Ishikawa (cell line): Measurements from ENCODE around the gene FCN3.
A peak's percentile ranks its signal among the peaks of the same experiment; 100 is the strongest.

Source experiments
- CEBPB ChIP-seq: IDR thresholded peaks from 2 replicates; pipeline ENCODE4 v1.6.1; 2012
- CREB1 ChIP-seq: IDR thresholded peaks from 2 replicates; pipeline ENCODE4 v1.6.1; 2012; ENCODE audit warnings: low read depth
- EGR1 ChIP-seq: IDR thresholded peaks from 2 replicates; pipeline ENCODE4 v1.6.1; 2012
- EP300 ChIP-seq: IDR thresholded peaks from 2 replicates; pipeline ENCODE4 v1.6.1; 2012; ENCODE audit warnings: borderline replicate concordance
- FOXM1 ChIP-seq: IDR thresholded peaks from 2 replicates; pipeline ENCODE4 v1.6.1; 2012; ENCODE audit warnings: low read depth, borderline replicate concordance
- NFIC ChIP-seq: IDR thresholded peaks from 2 replicates; pipeline ENCODE4 v1.6.1; 2012
- RAD21 ChIP-seq: IDR thresholded peaks from 2 replicates; pipeline ENCODE4 v1.6.1; 2012; ENCODE audit warnings: low read depth
- TAF1 ChIP-seq: IDR thresholded peaks from 2 replicates; pipeline ENCODE4 v1.6.1; 2012; ENCODE audit warnings: low read depth, mild to moderate bottlenecking
- TCF12 ChIP-seq: IDR thresholded peaks from 2 replicates; pipeline ENCODE4 v1.6.1; 2012; ENCODE audit warnings: low read depth
- TEAD4 ChIP-seq: IDR thresholded peaks from 2 replicates; pipeline ENCODE4 v1.6.1; 2012
- YY1 ChIP-seq: IDR thresholded peaks from 2 replicates; pipeline ENCODE4 v1.6.1; 2012; ENCODE audit warnings: low read depth
- ZBTB7A ChIP-seq: IDR thresholded peaks from 2 replicates; pipeline ENCODE4 v1.6.1; 2012; ENCODE audit warnings: low read depth
- TF ChIP-seq, protein P1 (sequence below): IDR thresholded peaks from 2 replicates; pipeline ENCODE4 v1.6.1; 2012; ENCODE audit warnings: low read depth, mild to moderate bottlenecking
- TF ChIP-seq, protein P2 (sequence below): IDR thresholded peaks from 2 replicates; pipeline ENCODE4 v1.6.1; 2012
- TF ChIP-seq, protein P3 (sequence below): IDR thresholded peaks from 2 replicates; pipeline ENCODE4 v1.6.1; 2012

FCN3 gene

DNA sequence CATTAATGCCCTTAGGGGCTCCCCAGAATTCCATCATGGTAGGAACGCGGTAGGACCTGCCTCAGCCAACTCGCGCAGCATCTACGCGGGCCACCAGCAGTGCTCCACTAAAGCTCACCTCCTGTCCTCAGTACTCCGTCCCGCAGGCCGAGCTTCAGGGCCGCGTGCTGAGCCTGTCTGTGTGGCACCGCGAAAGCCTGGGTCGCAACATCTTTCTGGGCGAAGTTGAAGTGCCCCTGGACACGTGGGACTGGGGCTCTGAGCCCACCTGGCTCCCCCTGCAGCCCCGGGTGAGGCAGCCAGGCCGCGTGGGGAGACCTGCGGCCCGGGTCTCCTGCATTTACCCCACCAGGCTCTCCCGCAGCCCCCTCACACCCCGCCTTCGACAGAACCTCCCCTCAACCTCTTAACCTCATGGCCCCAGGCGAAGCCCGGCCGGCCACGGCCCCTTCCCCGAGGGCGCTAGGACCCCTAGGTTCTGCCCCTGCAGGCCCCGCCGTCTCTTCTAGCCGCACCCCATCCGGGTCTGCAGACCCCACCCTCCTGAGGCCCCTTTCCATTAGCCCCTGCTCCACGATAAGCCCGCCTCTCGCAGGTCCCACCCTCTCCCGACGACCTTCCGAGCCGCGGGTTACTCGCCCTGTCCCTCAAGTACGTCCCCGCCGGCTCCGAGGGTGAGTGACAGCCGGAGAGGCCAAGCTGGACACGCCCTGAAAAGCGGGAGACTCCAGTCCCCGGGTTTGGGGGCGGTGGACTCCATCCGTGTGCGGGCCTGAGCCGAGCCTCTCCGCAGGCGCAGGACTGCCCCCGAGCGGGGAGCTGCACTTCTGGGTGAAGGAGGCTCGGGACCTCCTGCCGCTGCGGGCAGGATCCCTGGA, 23.7 kb downstream of the FCN3 start:
- TF ChIP-seq RAD21 = no peak
- TF ChIP-seq, protein P1, sequence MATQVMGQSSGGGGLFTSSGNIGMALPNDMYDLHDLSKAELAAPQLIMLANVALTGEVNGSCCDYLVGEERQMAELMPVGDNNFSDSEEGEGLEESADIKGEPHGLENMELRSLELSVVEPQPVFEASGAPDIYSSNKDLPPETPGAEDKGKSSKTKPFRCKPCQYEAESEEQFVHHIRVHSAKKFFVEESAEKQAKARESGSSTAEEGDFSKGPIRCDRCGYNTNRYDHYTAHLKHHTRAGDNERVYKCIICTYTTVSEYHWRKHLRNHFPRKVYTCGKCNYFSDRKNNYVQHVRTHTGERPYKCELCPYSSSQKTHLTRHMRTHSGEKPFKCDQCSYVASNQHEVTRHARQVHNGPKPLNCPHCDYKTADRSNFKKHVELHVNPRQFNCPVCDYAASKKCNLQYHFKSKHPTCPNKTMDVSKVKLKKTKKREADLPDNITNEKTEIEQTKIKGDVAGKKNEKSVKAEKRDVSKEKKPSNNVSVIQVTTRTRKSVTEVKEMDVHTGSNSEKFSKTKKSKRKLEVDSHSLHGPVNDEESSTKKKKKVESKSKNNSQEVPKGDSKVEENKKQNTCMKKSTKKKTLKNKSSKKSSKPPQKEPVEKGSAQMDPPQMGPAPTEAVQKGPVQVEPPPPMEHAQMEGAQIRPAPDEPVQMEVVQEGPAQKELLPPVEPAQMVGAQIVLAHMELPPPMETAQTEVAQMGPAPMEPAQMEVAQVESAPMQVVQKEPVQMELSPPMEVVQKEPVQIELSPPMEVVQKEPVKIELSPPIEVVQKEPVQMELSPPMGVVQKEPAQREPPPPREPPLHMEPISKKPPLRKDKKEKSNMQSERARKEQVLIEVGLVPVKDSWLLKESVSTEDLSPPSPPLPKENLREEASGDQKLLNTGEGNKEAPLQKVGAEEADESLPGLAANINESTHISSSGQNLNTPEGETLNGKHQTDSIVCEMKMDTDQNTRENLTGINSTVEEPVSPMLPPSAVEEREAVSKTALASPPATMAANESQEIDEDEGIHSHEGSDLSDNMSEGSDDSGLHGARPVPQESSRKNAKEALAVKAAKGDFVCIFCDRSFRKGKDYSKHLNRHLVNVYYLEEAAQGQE = no peak
- TF ChIP-seq NFIC = no peak

DNA sequence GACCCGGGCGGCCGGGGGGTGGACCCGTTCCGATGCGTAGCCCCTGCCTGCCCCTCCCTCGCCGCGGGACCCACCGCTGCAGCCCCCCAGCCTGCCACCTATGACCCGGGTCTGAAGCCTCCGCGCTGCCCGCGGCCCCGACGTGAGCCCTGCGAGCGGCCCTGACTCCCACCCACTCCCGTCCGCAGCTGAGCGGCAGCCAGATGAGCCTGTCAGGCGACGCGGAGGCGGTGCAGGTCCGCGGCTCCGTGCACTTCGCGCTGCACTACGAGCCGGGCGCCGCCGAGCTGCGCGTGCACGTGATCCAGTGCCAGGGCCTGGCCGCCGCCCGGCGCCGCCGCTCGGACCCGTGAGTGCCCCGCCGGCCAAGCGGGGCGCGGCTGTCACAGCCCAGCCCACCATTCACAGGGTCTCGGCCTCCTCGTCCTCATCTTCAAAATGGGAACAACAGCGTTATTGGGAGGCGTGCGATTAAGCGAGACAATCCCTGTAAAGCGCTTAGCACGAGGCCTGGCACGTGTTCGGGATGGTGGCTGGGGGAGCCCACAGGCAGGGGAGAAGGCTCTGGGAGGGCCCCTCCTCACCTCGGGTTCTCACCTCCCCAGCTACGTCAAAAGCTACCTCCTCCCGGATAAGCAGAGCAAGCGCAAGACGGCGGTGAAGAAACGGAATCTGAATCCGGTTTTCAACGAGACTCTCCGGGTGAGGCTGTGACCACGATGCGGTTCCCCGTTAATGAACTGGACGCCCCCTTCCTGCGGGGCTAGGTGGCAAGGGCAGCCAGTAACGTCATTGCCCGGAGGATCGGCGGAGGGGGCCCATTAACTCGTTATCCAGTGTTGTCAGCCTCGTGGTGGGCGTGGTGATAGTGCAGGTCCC, 24.6 kb downstream of the FCN3 start:
- TF ChIP-seq YY1 (no peak), TEAD4 (no peak), CREB1 (no peak), ZBTB7A (no peak), FOXM1 (no peak), TAF1 (no peak), EP300 (no peak), EGR1 (no peak), RAD21 (no peak), CEBPB (no peak), TCF12 (no peak), NFIC (no peak)
- TF ChIP-seq, protein P2, sequence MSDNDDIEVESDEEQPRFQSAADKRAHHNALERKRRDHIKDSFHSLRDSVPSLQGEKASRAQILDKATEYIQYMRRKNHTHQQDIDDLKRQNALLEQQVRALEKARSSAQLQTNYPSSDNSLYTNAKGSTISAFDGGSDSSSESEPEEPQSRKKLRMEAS = no peak
- TF ChIP-seq, protein P1 = no peak
- TF ChIP-seq, protein P3, sequence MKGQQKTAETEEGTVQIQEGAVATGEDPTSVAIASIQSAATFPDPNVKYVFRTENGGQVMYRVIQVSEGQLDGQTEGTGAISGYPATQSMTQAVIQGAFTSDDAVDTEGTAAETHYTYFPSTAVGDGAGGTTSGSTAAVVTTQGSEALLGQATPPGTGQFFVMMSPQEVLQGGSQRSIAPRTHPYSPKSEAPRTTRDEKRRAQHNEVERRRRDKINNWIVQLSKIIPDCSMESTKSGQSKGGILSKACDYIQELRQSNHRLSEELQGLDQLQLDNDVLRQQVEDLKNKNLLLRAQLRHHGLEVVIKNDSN = no peak

DNA sequence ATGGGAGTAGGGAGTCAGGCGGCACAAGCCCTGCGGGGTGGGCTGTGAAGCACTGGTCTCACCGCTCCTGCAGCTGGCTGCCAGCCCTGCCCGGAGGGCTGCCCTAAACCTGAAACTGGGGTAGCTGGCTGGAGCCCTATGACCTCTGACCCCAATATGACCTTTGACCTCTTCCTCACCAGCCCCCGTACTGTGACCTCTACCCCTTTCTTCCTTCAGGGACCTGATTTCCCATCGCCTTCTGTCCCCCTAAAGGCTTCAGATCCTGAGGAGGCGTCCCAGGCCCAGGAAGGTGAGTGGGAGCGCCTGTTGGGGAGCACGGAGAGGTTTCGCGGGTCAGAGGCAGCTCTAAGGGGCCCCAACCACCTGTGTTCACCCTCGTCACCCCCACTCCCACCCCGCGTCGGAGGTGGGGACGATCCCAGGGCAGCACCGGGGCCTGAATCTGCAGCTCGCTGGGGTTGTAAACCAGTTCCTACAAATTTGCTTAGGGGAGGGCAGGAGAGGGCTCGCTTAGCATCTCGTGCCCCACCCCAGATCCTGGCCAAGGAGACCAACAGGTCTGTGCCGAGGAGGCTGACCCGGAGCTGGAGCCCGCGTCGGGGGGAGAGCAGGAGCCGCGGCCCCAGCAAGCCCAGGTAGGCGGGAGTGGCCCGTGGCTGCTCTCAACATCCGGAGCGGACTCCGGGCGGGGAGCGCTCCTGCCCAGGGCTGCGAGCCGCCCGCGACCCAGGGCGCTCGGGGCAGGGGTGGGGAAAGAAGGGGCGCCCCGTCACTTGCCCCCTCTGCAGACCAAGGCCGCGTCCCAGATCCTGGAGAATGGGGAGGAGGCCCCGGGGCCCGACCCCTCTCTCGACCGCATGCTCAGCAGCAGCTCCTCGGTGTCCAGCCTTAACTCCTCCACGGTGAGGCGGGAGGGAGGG, 25.5 kb downstream of the FCN3 start:
- TF ChIP-seq RAD21 = peak; percentile 9; the same call in 1 of the 2 replicates
- TF ChIP-seq, protein P1 = no peak
- TF ChIP-seq EGR1 = no peak
- TF ChIP-seq, protein P3 = no peak
- TF ChIP-seq NFIC = peak; percentile 40; the same call in 1 of the 2 replicates
- TF ChIP-seq ZBTB7A = peak; percentile 34; the same call in 1 of the 2 replicates
- TF ChIP-seq TEAD4 = peak; percentile 29
- TF ChIP-seq, protein P2 = peak; percentile 23; the same call in 1 of the 2 replicates
- 0 out of 2 replicates have a peak, but pooled peaks have one; percentile 15 for TF ChIP-seq YY1
- 0 out of 2 replicates have a peak, but pooled peaks have one; percentile 12 for TF ChIP-seq FOXM1
- TF ChIP-seq TCF12 = peak; percentile 41; the same call in 1 of the 2 replicates
